B cell (primary cell): ENCODE data around the gene CRYGN. TPM values are rescaled to one million over a fixed set of nuclear protein-coding genes. Genes with fewer than 3 reads are reported as not detected.

Experiments used
- ATAC-seq: fragments of 200-7000 bp; cut with Tn5 transposase; one replicate; pipeline ENCODE4 v1.10.0; 2021; ENCODE audit warnings: low read depth, mild to moderate bottlenecking, moderate number of reproducible peaks, moderate library complexity
- CTCF ChIA-PET: fragments of 350-600 bp; sonication (Branson Sonifier 250); formaldehyde crosslinking; loops from one replicate; lab custom pipeline; 2021; ENCODE audit warnings: antibody characterized with exemption, inconsistent platforms; lab: Charles Lee
- POLR2A ChIA-PET: fragments of 350-600 bp; sonication (Branson Sonifier 250); formaldehyde crosslinking; loops from one replicate; lab custom pipeline; 2021; ENCODE audit warnings: antibody characterized with exemption; lab: Charles Lee
- DNase-seq: peaks from one replicate; pipeline ENCODE4 v3.0.0; 2013
- H2AFZ ChIP-seq: 2 replicates; pipeline ENCODE4 v1.6.1; 2012; ENCODE audit warnings: mild to moderate bottlenecking, low read depth, low read length; ENCODE audit not compliant: insufficient read depth, poor library complexity, severe bottlenecking
- H3K27ac ChIP-seq, 2 donors: 1 replicate in 1 of 2; 2 replicates in 1 of 2; pipeline ENCODE4 v1.5.1; 2012 to 2013; ENCODE audit warnings: low read length in 2 of 2, mild to moderate bottlenecking in 2 of 2, moderate library complexity in 1 of 2
- H3K27me3 ChIP-seq, 4 experiments: fragments of 200-600 bp in 1 of 4; sonication (generic) in 1 of 4; replicated peaks in 1 of 4; 1 replicate in 2 of 4; 2 replicates in 2 of 4; pipeline versions ENCODE4 v1.6.1 to v1.7.0; 2013 to 2016; ENCODE audit warnings: low read length in 3 of 4, mild to moderate bottlenecking in 2 of 4, mixed read lengths in 1 of 4, moderate library complexity in 1 of 4; ENCODE audit not compliant: insufficient read depth in 4 of 4, control insufficient read depth in 3 of 4; ENCODE audit errors: control extremely low read depth in 1 of 4
- H3K36me3 ChIP-seq, 2 experiments: replicated peaks in 1 of 2; 1 replicate in 1 of 2; 2 replicates in 1 of 2; pipeline versions ENCODE4 v1.6.1 to v1.7.1; 2013; ENCODE audit warnings: low read length in 1 of 2; ENCODE audit not compliant: insufficient read depth in 2 of 2, control insufficient read depth in 1 of 2; ENCODE audit errors: control extremely low read depth in 1 of 2, extremely low read depth in 1 of 2
- H3K4me1 ChIP-seq, 2 donors: fragments of 200-600 bp in 1 of 2; sonication (generic) in 1 of 2; 1 replicate in 1 of 2; 2 replicates in 1 of 2; pipeline versions ENCODE4 v1.5.1 to v1.6.1; 2013 to 2017; ENCODE audit warnings: low read length in 2 of 2; ENCODE audit not compliant: control insufficient read depth in 2 of 2, insufficient read depth in 2 of 2
- H3K4me2 ChIP-seq: replicated peaks from 2 replicates; pipeline ENCODE3; 2012; ENCODE audit warnings: mild to moderate bottlenecking, low read depth, low read length; ENCODE audit not compliant: poor library complexity, severe bottlenecking
- H3K4me3 ChIP-seq, 5 experiments: fragments of 200-600 bp in 1 of 5; sonication (generic) in 1 of 5; 1 replicate in 3 of 5; 2 replicates in 2 of 5; pipeline versions ENCODE4 v1.5.1 to v1.7.0; 2011 to 2016; ENCODE audit warnings: low read length in 4 of 5, mild to moderate bottlenecking in 4 of 5, low read depth in 2 of 5, control low read depth in 1 of 5, moderate library complexity in 1 of 5; ENCODE audit not compliant: insufficient read depth in 1 of 5; ENCODE audit errors: control extremely low read depth in 1 of 5, extremely low read depth in 1 of 5
- H3K79me2 ChIP-seq: fragments of 200-600 bp; sonication (generic); one replicate; pipeline ENCODE4 v1.6.0; 2016; ENCODE audit warnings: low read length; ENCODE audit not compliant: control insufficient read depth, insufficient read depth
- H3K9ac ChIP-seq: fragments of 200-600 bp; sonication (generic); 2 replicates; pipeline ENCODE4 v1.6.1; 2017; ENCODE audit warnings: mild to moderate bottlenecking, low read length, moderate library complexity
- H3K9me3 ChIP-seq, 3 donors: one replicate each; pipeline versions ENCODE4 v1.6.1 to v1.7.1; 2013; ENCODE audit warnings: low read length in 2 of 3; ENCODE audit not compliant: control insufficient read depth in 2 of 3, insufficient read depth in 1 of 3; ENCODE audit errors: control extremely low read depth in 1 of 3
- H4K20me1 ChIP-seq: 2 replicates; pipeline ENCODE4 v1.6.0; 2012; ENCODE audit warnings: mild to moderate bottlenecking, low read length; ENCODE audit not compliant: insufficient read depth, control insufficient read depth, poor library complexity, severe bottlenecking
- H3K27ac Mint-ChIP-seq: one replicate; pipeline ENCODE4 v1.8.0; 2021; ENCODE audit warnings: mixed read lengths
- H3K27me3 Mint-ChIP-seq: one replicate; pipeline ENCODE4 v1.8.0; 2021; ENCODE audit warnings: mixed read lengths
- H3K4me1 Mint-ChIP-seq: one replicate; pipeline ENCODE4 v1.8.0; 2021; ENCODE audit warnings: mixed read lengths
- H3K4me3 Mint-ChIP-seq: one replicate; pipeline ENCODE4 v1.8.0; 2021; ENCODE audit warnings: mixed read lengths
- H3K9me3 Mint-ChIP-seq: one replicate; pipeline ENCODE4 v1.8.0; 2022; ENCODE audit warnings: mixed read lengths; ENCODE audit not compliant: insufficient read depth
- CTCF ChIP-seq: fragments of 200-600 bp; IDR thresholded peaks from one replicate; pipeline ENCODE4 v1.8.0; 2022; ENCODE audit warnings: antibody characterized with exemption, mild to moderate bottlenecking
- EZH2 ChIP-seq: IDR thresholded peaks from 2 replicates; pipeline ENCODE4 v1.6.1; 2012; ENCODE audit warnings: borderline replicate concordance, low read depth, mild to moderate bottlenecking, moderate library complexity, low read length; ENCODE audit not compliant: insufficient read depth, poor library complexity, severe bottlenecking
- WGBS: methylation state at CpG from one replicate; pipeline ENCODE4 v1.1.5; 2013; ENCODE audit warnings: missing lambda C conversion rate; ENCODE audit not compliant: insufficient coverage; 5-methylcytosine and 5-hydroxymethylcytosine counted together
- intact Hi-C: fragments of 100-400 bp; cut with micrococcal nuclease; formaldehyde crosslinking; loops from one replicate; pipeline ENCODE4 v1.10.0; 2022
- polyA plus RNA-seq: library from polyadenylated mRNA; depleted of rRNA; stranded (reverse); fragments of >200 nt; gene quantifications from 2 replicates; pipeline ENCODE4 v1.2.3, GENCODE V29; 2012
- total RNA-seq, 2 donors: library from RNA; stranded (reverse); fragments of 120-200 nt in 1 of 2; gene quantifications; 1 replicate in 1 of 2; 2 replicates in 1 of 2; pipeline versions ENCODE4 v1.2.3 to v1.2.4, GENCODE V29; 2013 to 2022

Gene CRYGN
- total and polyA plus RNA-seq, 2 donors (not counting 1 experiment from before 2014, with no cell fraction given) = not detected

GRCh38 chr7:151431768-151432311 lies 8.1 kb downstream of the CRYGN start:
- peaks cover 0 to 4% (median 0%) of the 10 kb centered on the region in 4 experiments for H3K27me3 ChIP-seq
- no peak overlapping the region for H3K4me3 ChIP-seq
- H3K4me1 ChIP-seq = peaks cover 19 to 21% of the 10 kb centered on the region in 2 donors
- WGBS = 96% methylated on average over 25 of the region's 25 CpGs
- Mint-ChIP-seq H3K9me3 (no peaks in the 10 kb centered on the region), H3K4me3 (no peak overlapping the region), H3K4me1 (peaks cover 16% of the 10 kb centered on the region), H3K27me3 (peaks cover 7% of the 10 kb centered on the region), H3K27ac (no peak overlapping the region)
- peaks cover 0 to 3% (median 0%) of the 10 kb centered on the region in 3 donors for H3K9me3 ChIP-seq
- no peaks in the 10 kb centered on the region for H3K36me3 ChIP-seq
- ChIA-PET POLR2A (no interaction called here), CTCF (no interaction called here)
- no peaks in the 10 kb centered on the region for H3K79me2 ChIP-seq
- ATAC-seq (no peak), DNase-seq (no peak)
- TF ChIP-seq EZH2 (no peak), CTCF (no peak)
- H3K27ac ChIP-seq = no peak overlapping the region
- intact Hi-C loops = no loop called here
- no peak overlapping the region for H3K4me2 ChIP-seq
- H2AFZ ChIP-seq = no peak overlapping the region
- no peak overlapping the region for H3K9ac ChIP-seq
- no peaks in the 10 kb centered on the region for H4K20me1 ChIP-seq

GRCh38 chr7:151431281-151431767 lies 8.6 kb downstream of the CRYGN start:
- Histone ChIP-seq H3K9me3 (peaks cover 0 to 3% (median 0%) of the 10 kb centered on the region in 3 donors), H4K20me1 (no peaks in the 10 kb centered on the region), H3K79me2 (no peaks in the 10 kb centered on the region), H3K4me3 (no peak overlapping the region), H2AFZ (no peak overlapping the region), H3K4me1 (peaks cover 19 to 21% of the 10 kb centered on the region in 2 donors), H3K36me3 (no peaks in the 10 kb centered on the region), H3K4me2 (no peak overlapping the region), H3K27me3 (peaks cover 0 to 4% (median 0%) of the 10 kb centered on the region in 4 experiments), H3K9ac (no peak overlapping the region), H3K27ac (no peak overlapping the region)
- no peaks in the 10 kb centered on the region for H3K9me3 Mint-ChIP-seq
- DNase-seq (no peak), ATAC-seq (no peak)
- intact Hi-C loops = no loop called here
- CTCF ChIA-PET = no interaction called here
- TF ChIP-seq EZH2 = no peak
- TF ChIP-seq CTCF = no peak
- POLR2A ChIA-PET = no interaction called here
- H3K4me3 Mint-ChIP-seq = no peak overlapping the region
- H3K27me3 Mint-ChIP-seq = peaks cover 12% of the 10 kb centered on the region
- H3K27ac Mint-ChIP-seq = no peak overlapping the region
- peaks cover 16% of the 10 kb centered on the region for H3K4me1 Mint-ChIP-seq
- 90% methylated on average over 8 of the region's 13 CpGs for WGBS
